T-helper 2 cell (primary cell): ENCODE measurements around the gene SHLD1.
"Not testable (repeated sequence)": the region's sequence is repeated elsewhere in the genome, so short reads cannot be mapped to it uniquely, and the experiment has no call there.

ENCODE experiments used
- DNase-seq, 5 experiments: peaks; one replicate each; pipeline versions ENCODE4 v3.0.0 to v3.0.0-alpha.2; 2012 to 2022

Gene SHLD1

DNA sequence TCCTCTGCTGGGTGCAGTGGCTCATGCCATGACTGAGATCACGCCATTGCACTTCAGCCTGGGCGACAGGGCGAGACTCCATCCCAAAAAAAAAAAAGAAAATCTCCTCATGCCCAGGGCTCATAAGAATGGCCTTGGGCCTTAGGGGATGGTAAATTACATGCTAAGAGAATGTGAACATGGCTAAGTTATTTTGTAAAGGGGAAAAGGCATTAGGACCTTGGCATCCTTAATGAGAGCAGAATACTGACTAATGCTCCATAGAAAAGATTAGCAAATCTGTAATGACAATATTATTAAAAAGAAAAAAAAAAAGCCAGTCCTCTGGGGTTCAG lies 12.6 kb upstream of the SHLD1 start:
- no peak for DNase-seq

DNA sequence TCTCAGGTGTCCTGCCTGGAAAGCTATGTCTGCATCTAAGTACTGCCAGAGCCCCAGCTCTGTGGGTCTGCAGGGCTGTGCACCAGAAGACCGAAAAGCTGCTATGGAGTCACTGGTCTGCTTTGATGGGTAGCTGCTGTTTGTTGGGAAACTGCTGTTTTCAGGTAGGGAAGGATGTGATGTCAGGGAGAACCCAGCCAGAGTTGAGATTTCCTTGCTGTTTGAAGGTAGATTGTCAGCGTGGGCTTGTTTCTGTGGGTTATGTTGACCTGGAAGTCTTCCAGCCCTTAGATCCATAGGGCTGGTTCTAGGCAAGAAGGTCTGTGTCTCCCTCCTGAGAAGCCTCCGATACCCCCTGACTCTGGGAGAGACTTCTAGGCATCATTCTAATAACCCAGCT lies 12.2 kb upstream of the SHLD1 start:
- DNase-seq, result no peak

DNA sequence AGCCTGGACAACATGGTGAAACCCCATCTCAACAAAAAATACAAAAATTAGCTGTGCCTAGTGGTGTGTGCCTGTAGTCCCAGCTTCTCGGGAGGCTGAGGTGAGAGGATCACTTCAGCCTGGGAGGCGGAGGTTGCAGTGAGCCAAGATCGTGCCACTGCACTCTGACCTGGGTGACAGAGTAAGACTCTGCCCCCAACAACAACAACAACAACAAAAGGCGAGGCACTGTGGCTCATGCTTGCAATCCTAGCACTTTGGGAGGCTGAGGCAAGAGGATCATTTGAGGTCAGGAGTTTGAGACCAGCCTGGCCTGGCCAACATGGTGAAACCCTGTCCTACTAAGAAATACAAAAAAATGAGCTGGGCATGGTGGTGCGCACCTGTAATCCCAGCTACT lies 9.6 kb upstream of the SHLD1 start:
- DNase-seq, result not testable (repeated sequence)

DNA sequence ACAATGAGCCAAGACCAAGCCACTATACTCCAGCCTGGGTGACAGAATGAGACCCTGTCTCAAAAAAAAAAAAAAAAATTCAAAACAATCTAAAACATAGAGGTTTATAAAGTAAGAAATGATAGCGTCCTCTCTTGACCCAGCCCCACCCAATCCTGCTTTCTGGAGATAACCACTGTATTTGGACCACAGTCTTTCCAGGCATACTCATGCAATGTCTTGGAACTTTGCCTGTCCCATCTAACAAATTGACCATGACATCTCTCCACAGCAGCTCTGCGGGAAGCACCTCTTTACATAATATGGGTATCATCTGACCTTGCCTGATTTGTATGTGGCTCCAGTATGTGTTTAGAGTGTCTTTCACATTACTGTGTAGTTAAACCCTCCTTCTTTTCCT lies 9.1 kb upstream of the SHLD1 start:
- no peak for DNase-seq

DNA sequence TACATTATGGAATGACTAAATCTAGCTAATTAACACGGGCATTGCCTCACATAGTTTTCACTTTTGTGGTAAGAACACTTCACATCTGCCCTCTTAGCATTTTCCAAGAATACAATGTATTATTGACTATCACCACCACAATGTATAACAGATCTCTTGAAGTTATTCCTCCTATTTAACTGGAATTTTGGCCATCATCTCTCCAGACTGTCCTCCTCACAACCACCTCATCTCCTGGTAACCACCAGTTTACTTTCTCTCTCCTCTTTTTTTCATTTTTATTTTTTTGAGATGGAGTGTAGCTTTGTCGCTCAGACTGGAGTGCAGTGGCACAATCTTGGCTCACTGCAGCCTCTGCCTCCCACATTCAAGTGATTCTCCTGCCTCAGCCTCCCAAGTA lies 8.2 kb upstream of the SHLD1 start:
- DNase-seq, result no peak

DNA sequence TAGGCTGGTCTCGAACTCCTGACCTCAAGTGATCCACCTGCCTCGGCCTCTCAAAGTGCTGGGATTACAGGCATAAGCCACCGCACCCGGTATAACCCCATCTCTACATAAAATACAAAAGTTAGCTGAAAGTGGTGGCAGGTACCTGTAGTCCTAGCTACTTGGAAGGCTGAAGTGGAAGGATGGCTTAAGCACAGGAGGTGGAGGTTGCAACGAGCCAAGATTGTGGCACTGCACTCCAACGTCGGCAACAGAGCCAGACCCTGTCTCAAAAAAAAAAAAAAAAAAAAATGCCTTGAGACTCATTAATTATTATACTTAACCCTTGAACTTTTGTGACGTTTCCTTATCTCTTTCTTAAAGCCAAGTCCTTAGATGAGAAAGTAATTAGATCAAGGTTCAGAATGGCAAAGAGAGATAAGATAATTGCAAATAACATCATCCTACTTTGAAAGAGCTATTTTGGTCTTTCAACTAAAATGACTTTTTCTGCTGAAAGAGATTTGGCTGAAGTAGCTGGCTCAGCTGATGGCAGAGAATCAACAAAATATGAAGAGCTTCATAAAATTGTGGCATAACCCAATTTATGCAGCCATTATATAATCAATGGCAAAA lies 4.7 kb upstream of the SHLD1 start:
- no peak for DNase-seq

DNA sequence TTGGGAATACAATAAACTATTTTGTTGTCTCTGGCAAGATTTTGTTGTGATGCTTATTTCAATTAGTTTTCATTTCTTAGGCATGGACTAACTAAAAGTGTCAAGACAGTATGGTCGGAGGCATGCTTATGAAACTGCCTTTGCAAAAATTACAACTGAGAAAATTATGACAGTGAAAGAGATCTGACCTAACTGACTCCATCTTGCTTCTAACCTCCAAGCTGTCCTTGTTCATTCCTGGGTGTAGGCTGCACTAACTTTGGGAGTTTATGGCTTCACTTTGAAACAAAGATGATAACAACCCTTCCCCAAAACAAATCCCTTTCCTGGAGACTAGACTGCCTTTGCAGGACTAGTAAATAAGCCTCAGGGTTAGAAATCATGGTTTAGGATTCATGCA lies 4.1 kb upstream of the SHLD1 start:
- no peak for DNase-seq

DNA sequence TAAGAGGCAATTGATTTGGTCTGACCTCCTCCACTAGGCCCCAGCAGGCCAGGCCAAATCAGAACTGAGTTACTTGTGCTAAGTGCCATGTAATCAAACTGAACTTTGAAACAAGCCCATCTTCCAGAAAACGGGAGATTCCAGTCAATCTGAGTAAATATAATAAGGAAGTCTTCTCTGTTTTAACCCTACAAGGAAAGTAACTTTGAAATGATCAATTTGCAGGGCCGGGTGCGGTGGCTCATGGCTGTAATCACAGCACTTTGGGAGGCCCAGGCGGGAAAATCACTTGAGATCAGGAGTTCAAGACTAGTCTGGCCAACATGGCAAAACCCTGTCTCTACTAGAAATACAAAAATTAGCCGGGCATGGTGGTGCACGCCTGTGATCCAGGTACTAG lies 2.0 kb upstream of the SHLD1 start:
- DNase-seq, result no peak

DNA sequence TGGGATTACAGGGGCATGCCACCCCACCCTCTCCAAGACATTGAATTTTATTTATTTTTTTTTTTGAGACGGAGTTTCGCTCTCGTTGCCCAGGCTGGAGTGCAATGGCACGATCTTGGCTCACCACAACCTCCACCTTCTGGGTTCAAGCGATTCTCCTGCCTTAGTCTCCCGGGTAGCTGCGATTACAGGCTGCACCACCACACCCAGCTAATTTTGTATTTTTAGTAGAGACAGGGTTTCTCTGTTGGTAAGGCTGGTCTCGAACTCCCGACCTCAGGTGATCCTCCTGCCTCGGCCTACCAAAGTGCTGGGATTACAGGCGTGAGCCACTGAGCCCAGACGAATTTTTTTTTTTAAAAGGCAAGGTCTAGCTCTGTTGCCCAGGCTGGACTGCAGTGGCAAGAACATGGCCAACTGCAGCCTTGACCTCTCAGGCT lies 669 bp upstream of the SHLD1 start:
- DNase-seq, result not testable (repeated sequence)

DNA sequence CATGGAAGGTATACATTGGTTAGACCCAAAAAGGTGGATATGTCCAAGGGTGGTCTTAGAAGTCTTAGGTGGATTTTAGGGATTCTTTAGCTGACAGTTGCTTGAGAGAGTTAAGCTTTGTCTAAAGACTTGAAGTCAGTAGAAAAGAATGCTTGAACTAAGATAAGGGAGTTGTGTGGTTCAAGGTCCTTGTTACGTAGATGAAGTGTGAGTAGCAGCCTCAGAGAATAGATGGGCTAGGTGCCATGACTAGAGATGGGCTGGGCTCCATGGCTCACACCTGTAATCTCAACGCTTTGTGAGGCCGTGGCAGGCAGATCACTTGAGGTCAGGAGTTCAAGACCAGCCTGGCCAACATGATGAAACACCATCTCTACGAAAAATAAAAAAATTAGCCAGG lies 1.7 kb downstream of the SHLD1 start:
- no peak for DNase-seq

DNA sequence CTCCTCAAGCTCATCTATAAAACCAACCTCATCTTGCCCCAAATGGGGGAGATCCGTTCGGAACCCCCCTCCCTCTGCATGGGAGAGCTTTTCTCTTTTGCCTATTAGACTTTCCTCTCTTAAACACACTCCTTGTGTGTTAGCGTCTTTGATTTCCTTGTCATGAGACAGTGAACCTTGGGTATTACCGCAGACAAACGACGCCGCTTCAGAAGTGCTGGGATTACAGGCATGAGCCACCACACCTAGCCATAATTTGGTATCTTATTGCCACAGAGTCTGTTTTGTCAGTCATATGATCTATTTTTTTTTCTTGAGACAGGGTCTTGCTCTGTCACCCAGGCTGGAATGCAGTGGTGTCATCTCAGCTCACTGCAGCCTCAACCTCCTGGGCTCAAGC lies 3.6 kb downstream of the SHLD1 start:
- no peak for DNase-seq

DNA sequence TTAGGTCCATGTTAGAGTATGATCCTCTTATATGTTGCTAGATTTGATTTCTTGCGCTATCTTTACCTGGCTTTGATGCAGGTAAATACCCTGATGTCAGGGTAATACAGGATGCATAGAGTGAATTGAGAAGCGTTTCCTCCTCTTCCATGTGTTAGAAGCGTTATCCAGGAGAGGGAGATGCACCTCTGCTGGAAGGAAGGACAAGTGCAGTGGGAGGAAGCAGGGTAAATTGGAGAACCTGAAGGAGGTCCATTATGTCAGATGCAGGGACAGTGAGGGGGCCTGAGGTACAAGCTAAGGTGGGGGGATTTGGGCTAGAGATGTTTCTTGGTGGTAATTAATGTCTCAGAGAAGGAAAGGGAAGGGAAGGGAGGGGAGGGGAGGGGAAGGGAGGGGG lies 7.7 kb downstream of the SHLD1 start:
- no peak for DNase-seq

DNA sequence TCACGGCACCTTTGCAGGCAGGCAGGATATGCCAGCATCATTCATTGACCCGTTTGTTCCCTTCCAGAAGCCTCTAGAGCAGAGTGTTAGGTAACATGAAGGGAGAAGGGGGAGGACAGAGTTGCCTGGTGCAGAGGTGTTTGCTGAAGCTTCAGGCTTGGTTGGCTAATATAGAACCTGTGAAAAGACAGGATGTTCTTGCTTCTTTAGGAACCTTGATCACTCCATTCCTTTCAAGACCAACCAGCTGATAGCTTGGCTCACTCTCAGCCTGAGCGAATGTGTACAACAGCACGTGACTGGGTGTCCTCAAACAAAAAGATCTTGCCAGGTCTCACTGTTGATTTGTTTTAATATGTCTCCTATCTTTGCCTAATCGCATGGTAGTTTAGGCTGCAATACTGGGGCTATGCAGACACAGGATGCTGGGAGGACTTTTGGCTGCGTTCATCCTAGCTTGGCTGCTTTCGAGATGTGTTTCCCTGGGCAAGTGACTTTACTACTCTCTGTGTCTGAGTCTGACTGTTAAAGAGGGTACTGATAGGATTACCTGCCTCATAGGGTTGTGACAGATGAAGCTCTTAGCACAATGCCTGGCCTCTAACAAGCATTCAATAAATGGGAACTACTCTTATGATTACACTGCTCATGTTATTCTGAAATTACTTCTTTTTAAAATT lies 16.0 kb downstream of the SHLD1 start:
- no peak for DNase-seq

DNA sequence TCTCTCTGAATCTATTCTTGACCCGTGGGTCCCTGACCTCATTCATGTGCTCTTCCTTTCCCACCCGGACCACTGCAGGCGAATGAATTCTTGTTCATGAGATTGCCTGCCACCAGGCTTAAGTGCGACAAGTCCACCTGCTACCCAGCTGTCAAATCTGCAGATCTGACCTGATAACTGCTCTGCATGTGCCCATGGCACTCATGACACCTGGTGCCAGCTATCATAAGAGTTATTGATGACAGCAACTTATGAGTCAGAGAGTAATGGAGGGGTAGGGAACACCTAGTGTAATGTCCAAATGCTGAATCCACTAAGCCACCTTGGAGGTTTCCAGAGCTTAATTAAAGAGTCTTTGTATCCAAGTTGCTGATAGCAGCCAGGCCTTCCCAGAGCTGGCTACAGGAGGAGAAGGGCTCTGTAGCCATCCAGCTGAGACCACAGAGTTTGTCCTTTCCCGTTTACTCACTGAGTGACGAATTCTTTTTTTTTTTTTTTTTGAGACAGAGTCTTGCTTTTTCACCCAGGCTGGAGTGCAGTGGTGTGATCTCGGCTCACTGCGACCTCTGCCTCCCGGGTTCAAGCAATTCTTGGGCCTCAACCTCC lies 17.4 kb downstream of the SHLD1 start:
- no peak for DNase-seq

DNA sequence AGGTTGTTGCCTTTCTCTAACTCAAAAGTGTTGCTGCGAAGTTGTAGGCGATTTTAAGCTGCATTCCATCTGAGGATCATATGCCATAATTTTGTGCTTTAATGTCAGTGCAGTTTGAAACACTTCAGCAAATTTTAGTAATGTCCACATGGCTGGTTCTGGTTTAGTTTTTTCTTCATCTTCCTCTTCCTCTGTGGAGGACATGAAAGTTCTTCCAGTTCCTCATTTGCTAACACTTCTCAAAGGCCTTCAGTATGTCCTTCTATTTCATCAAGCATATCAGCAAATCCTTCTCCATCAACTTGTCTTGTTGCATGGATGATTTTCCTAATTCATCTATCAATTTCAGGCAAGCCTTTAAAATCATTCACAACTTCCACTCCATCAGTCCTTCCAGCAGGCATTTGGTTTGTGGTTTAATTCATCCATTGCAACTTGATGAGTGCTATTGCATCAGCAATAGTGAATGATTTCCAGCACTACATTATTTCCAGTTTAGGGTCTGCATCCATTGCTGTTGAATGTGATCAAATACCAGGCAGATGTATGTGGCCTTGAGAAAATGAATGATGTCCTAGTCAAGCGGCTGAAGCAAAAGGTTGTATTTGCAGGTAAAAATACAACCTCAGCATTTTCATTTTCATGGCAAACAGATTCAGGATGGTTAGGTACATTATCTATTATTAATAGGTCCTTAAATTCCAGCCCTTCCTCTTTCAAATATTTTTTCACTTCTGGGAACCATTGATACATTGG lies 20.2 kb downstream of the SHLD1 start:
- DNase-seq, result no peak

DNA sequence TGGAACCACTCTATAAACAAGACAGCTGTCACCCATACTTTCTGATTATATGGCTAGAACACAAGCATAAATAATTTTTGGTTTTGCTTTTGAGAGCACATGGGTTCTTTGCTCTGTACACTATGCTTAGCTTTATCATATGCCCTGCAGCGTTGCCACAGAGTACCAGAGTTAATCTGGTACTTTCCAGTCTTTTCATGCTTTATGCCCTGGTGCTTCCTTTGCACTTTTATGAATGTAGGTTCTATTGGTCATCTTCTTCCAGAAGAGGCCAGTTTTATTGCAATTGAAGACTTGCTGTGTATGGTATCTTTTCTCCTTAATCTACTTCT lies 20.8 kb downstream of the SHLD1 start:
- no peak for DNase-seq

DNA sequence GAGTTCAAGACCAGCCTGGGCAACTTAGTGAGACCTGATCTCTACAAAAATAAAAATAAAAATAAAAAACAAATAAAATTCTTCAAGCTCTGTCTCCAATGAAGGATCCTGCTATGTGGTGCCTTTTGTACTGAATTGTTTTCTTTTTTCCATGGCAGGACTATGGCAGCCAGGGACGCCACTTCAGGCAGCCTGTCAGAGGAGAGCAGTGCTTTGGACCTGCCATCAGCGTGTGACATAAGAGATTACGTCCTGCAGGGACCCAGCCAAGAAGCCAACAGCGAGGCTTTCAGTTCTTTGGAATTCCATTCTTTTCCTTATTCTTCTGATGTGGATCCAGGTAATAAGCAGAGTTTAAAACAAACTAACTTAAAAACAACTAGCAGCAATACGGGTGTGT lies 22.5 kb downstream of the SHLD1 start:
- no peak for DNase-seq

DNA sequence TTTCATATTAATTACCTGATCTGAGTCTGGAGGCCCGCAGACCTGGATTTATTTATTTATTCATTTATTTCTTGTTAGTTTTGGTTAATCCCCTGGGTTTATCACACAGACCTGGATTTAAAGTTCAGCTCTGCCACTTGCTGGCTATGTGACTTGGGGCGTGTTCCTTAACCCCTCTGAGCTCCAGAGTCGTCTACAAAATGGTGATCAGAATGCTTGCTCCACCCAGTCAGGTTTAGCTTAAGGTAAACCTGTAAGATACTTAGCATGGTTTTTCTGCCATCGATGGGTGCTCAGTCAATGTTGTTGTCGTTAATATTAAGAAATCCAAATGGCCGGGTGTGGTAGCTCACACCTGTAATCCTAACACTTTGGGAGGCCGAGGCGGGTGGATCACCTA lies 23.4 kb downstream of the SHLD1 start:
- no peak for DNase-seq

DNA sequence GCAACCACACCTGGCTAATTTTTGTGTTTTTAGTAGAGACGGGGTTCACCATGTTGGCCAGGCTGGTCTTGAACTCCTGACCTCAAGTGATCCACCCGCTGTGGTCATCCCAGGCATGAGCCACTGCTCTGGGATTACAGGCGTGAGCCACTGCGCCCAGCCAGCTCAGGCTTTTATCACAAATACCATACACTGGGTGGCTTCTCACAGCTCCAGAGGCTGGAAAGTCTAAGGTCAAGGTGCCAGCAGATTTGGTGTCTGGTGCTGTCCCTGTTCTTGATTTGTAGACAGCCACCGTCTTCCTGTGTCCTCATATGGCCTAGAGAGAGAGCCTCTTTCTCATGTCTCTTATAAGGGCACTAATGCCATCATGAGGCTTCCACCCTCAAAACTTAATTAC lies 25.9 kb downstream of the SHLD1 start:
- no peak for DNase-seq

DNA sequence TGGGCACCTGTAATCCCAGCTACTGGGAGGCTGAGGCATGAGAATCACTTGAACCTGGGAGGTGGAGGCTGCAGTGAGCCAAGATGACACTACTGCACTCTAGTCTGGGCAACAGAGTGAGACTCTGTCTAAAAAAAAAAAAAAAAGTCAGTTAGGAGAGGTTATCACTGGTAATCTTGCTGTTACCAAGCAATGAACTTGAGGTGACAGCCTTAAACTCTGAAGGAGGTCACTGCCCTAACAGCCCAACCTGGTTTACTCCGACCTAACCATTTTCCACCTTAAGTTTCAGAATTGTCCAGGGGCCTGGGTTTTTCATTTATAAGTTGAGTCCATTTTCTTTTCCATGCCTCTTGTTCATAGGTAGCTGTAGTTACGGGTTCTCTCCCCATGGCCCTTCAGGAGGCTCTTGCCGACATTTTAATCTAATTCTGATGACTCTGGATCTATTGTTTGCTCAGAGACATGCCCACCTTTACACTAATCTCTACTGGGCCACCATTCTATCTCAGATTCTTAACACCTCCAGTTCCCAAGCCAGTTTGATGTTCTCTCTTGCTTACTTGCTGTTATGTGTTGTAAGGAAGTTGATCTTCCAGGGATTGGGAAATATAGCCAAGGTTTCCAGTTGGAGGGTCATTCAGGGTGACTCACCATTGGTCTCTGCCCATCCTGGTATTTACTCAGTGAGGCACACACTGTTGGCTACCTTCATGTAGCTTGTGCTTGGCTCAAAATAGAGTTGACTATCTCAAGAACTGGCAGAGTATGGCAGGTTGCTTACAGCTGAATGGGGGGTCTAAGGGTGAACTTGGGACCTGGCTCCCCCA lies 29.1 kb downstream of the SHLD1 start:
- no peak for DNase-seq

DNA sequence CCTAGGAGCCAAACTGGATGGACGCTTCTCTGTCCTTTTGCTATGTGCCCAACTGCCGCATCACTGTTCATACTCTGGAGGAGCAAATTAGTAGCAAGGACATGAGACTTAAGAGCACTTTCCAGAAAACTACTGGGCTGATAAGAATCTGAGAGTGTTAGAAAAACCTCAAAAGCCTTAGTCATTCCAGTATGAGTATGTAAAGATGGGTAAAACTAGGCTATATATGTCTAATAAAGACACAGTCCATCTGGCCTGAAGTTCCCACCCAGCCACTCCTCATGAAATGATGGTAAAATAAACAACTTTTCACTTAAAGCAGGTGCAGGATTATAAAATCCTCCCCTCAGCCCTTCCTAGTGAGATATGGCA lies 30.6 kb downstream of the SHLD1 start:
- DNase-seq, result peak in 1 of 5 experiments; percentile 70

DNA sequence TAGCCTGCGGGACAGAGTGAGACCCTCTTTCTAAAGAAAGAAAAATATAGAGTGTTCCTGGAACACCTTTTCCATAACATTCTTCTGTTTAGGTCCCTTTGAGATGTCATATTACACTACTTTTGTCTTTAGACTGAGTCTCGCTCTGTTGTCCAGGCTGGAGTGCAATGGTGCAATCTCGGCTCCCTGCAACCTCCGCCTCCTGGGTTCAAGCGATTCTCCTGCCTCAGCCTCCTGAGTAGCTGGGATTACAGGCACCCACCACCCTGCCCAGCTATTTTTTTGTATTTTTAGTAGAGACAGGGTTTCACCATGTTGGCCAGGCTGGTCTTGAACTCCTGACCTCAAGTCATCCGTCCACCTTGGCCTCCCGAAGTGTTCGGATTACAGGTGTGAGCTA lies 31.2 kb downstream of the SHLD1 start:
- not testable (repeated sequence) for DNase-seq
